ENCODE results near the gene KDM4C. TPM values are rescaled to one million over a fixed set of nuclear protein-coding genes. Genes with fewer than 3 reads are reported as not detected.
A peak's percentile ranks its signal among the peaks of the same experiment; 100 is the strongest.

KDM4C gene
- total and polyA plus RNA-seq, 2 of the 4 experiments (the other 2 are of a cell fraction), result 11.8 to 23.8 TPM

- Histone ChIP-seq H2AK9ac (replicated peaks; ENCODE audit: low read depth, low read length, poor library complexity) (no peak overlapping the region), H3K4me1 (ENCODE audit: control insufficient read depth, insufficient read depth, low read length) (peaks cover 6% of the 10 kb centered on the region), H3K56ac (ENCODE audit: extremely low read depth, insufficient read depth, low read length) (no peak overlapping the region), H3K4me2 (ENCODE audit: low read depth, low read length) (peak overlapping the region; percentile 8), H3K9ac (ENCODE audit: low read depth, low read length) (no peak overlapping the region), H4K20me1 (ENCODE audit: insufficient read depth, low read length) (no peaks in the 10 kb centered on the region), H3K27ac (ENCODE audit: insufficient read depth, low read length) (no peak overlapping the region), H2BK20ac (ENCODE audit: low read depth, low read length) (no peak overlapping the region), H4K8ac (ENCODE audit: low read depth in 2 of 2, low read length in 2 of 2) (0 out of 4 replicates have a peak overlapping the region, but pooled peaks of 1 of the 2 experiments have one; percentile 5), H3K4ac (ENCODE audit: low read depth, low read length) (no peak overlapping the region), H2BK15ac (ENCODE audit: low read depth, low read length) (no peak overlapping the region), H3K4me3 (ENCODE audit: insufficient read depth, low read depth, low read length) (no peak overlapping the region), H4K5ac (ENCODE audit: low read depth, low read length) (no peak overlapping the region), H3K27me3 (ENCODE audit: control insufficient read depth, insufficient read depth, low read length) (no peaks in the 10 kb centered on the region), H2BK120ac (ENCODE audit: low read depth, low read length) (no peak overlapping the region), H4K91ac (ENCODE audit: insufficient read depth, low read depth, low read length) (no peak overlapping the region), H3K9me1 (ENCODE audit: insufficient read depth, low read length) (peaks cover 2% of the 10 kb centered on the region; the same call in 1 of the 2 replicates), H2AFZ (replicated peaks; ENCODE audit: low read length, poor library complexity) (no peak overlapping the region), H3K23ac (ENCODE audit: low read depth, low read length) (no peak overlapping the region), H3K18ac (ENCODE audit: low read depth, low read length) (no peak overlapping the region; the same call in 1 of the 2 replicates), H3K14ac (replicated peaks; ENCODE audit: low read depth, low read length) (no peak overlapping the region), H2AK5ac (ENCODE audit: low read depth, low read length) (no peak overlapping the region), H3K9me3 (ENCODE audit: control insufficient read depth, insufficient read depth, low read length) (no peaks in the 10 kb centered on the region), H2BK5ac (ENCODE audit: low read depth, low read length, poor library complexity, severe bottlenecking) (no peak overlapping the region), H3K79me1 (ENCODE audit: low read depth in 1 of 2, low read length in 2 of 2) (peaks cover 9 to 13% of the 10 kb centered on the region in 2 experiments; a peak in 3 of 4 replicates), H3K36me3 (ENCODE audit: control insufficient read depth, insufficient read depth, low read length) (no peaks in the 10 kb centered on the region)
- in situ Hi-C loops (cut with MboI; ENCODE audit: low sequenced_read_pairs) (no loop called here), dilution Hi-C loops (cut with HindIII; ENCODE audit: low sequenced_read_pairs, unreplicated experiment) (no loop called here), intact Hi-C loops (cut with micrococcal nuclease) (no loop called here)
- BruUV-seq (replicated peaks), result no TSS peak
- WGBS, 2 experiments (ENCODE audit: extremely low coverage in 2 of 2, insufficient read length in 1 of 2), result no CpG with 5 or more reads among the region's 7 CpGs
- POLR2A ChIA-PET (ENCODE audit: unreplicated experiment), result no interaction called here
- CTCF ChIA-PET, result no interaction called here
- no peak for TF ChIP-seq RAD21 (IDR thresholded peaks at IDR 0.05; ENCODE audit: low read length)
- TF ChIP-seq RCOR1 (IDR thresholded peaks at IDR 0.05; ENCODE audit: insufficient replicate concordance, low read length), result no peak
- TF ChIP-seq BHLHE40 (IDR thresholded peaks at IDR 0.05; ENCODE audit: low read depth, low read length), result 0 out of 2 replicates have a peak, but pooled peaks have one; percentile 2
- 0 out of 2 replicates have a peak, but pooled peaks have one; percentile 20 for TF ChIP-seq MXI1 (IDR thresholded peaks at IDR 0.05; ENCODE audit: borderline replicate concordance, low read depth, low read length)
- peak; percentile 56 for DNase-seq
- ATAC-seq (ENCODE audit: low read depth), result peak; percentile 27; the same call in 1 of the 2 replicates
Observed at GRCh38 chr9:6873857-6874256, 116.1 kb downstream of the KDM4C start.
